Measurements from ENCODE around the gene NIN.
"Not testable (repeated sequence)": the region's sequence is repeated elsewhere in the genome, so short reads cannot be mapped to it uniquely, and the experiment has no call there.

Gene NIN

DNA sequence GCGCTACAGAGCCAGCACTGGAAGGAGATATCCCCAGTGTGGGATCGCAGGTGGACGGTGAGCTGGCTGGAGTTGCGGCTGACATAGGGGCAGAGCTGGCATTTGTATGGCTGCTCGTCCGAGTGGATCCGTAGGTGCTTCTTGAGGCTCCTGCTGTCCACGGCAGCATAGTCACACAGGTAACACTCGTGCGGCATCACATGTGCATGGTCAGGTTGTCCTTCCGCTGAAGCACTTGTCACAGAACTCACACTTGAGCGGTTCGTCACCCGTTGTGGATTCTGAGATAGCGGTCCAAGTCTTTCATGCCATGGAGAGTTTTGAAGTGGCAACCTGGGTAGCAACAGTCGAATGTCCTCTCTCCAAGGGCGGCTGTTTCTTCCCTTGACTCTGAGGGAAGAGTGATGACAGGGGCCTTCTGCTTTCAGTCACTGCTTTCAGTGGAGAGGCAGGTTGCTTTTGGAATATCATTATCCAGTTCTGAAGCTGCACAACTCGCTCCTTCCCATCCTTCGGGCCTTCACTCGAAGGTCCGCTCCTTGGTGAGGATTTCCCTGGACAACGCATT lies 125.9 kb downstream of the NIN start:
- no peak for DNase-seq

DNA sequence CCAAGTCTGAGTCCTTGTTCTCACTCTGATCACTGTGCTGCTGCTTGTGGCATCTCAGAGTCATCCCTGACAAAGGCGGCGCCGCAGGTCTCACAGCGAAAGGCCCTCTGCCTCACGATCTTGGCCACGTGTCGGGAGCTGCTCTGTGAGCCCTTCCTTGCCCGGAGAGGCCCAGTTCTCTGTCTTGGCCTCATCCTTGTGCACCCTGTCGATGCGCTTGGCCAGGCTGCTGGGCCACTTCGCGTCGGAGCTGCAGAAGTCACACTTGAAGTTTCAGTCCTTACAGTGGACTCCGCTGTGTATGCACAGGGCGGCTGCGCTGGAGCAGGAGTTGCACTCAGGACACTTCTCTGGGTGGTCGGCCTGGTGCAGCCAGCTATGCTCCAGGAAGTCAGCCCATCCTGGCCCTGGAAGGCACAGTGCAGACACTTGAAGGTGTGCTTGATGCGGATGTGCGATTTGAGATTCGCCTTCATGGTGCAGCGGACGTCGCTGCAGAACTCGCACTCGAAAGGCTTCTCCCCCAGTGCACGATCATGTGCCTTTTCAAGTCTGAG lies 126.4 kb downstream of the NIN start:
- no peak for DNase-seq

DNA sequence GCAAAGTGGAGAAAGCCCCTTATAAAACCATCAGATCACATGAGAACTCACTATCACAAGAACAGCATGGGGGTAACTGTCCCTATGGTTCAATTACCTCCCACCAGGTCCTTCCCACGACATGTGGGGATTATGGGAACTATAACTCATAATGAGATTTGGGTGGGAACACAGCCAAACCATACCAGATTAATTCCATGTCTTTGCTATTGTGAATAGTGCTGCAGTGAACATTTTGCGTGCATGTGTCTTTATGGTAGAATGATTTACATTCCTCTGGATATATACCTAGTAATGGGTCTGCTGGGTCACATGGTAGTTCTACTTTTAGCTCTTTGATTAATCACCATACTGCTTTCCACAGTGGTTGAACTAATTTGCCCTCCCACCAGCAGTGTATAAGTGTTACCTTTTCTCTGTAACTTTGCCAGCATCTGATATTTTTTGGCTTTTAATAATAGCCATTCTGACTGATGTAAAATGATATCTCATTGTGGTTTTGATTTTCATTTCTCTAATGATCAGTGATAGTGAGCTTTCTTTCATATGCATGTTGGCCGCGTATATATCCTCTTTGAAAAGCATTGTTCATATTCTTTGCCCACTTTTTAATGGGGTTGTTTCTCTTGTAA lies 133.2 kb downstream of the NIN start:
- DNase-seq: no peak

DNA sequence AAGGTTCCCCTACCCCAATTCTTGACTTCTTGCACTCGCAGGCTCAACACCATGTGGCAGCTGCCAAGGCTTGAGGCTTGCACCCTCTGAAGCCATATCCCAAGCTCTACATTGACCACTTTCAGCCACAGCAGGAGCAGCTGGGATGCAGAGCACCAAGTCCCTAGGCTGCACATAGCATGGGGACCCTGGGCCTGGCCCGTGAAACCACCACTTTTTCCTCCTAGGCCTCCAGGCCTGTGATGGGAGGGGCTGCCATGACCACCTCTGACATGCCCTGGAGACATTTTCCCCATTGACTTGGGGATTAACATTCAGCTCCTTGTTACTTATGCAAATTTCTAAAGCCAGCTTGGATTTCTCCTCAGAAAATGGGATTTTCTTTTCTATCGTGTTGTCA lies 136.7 kb downstream of the NIN start:
- not testable (repeated sequence) for DNase-seq

DNA sequence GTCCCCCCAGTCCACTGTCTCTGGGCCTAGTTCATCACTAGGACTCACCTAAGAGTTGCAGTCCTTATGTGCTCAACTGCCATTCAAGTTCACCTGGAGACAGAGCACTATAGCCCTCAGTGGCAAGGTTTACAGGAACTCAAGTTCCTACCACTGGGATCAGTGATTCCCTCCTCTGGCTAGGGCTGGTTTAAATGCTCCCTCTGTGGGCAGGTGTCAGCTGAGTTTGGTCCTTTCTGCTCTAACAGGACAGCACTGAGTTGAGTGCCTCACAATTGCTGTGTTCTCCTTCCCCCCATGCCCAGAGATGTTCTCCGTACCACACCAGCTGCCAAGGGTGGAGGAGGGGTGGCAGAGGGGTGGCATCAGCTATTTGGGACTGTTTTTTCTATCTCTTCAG lies 142.1 kb downstream of the NIN start:
- DNase-seq: no peak

DNA sequence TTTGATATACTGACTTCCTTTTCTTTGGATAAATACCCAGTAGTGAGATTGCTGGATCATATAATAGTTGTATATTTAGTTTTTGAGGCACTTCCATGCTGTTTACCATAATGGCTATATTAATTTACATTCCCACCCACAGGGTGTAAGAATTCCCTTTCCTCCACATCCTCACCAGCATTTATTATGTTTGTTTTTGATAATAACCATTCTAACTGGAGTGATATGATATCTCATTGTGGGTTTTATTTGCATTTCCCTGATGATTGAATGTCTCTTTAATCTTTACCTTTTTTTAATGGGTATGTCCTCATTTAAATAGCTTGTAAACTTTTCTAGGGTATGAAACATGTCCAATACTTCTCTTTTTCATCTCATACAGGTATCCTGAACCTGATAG lies 151.3 kb downstream of the NIN start:
- DNase-seq: no peak

DNA sequence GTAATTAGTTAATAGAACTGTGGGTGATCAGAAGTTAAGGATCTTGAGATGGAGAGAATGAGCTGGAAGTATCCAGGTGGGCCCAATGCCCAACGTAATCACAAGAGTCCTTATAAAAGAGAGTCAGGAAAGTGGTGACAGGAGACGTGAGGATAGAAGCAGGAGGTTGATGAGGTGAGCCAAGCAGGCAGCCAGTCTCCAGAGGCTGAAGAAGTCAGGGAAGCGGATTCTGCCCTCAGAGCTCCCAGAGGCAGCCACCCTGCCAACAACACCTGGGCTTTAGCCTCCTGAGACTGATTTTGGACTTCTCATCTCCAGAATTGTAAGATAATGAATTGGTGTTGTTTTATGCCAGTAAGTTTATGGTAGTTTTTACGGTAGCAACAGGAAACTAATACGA lies 152.8 kb downstream of the NIN start:
- no peak for DNase-seq

DNA sequence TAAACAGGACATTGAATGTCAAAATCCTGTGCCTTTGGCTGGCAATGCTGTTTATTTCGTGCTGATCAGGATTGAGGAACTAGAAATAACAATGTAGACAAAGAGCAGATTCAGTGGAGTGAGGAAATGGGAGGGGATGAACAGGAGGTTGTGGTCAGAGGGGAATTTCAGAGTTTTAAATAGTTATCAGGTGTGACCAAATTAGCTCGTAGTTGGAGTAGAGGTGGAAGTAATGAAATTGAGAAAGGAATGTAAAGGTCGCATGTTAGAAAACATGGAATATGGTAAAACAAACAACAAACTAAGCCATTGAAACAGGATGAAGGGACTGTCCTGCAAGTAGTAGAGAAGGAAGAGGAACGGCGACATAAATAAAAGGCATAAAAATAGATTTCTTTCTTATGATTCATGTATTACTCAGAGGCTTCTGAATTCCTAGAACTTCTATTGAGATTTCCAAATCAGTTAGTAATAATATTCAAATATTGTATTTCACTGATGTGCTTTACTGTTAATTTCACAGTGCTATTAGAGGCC lies 153.4 kb downstream of the NIN start:
- DNase-seq: no peak

DNA sequence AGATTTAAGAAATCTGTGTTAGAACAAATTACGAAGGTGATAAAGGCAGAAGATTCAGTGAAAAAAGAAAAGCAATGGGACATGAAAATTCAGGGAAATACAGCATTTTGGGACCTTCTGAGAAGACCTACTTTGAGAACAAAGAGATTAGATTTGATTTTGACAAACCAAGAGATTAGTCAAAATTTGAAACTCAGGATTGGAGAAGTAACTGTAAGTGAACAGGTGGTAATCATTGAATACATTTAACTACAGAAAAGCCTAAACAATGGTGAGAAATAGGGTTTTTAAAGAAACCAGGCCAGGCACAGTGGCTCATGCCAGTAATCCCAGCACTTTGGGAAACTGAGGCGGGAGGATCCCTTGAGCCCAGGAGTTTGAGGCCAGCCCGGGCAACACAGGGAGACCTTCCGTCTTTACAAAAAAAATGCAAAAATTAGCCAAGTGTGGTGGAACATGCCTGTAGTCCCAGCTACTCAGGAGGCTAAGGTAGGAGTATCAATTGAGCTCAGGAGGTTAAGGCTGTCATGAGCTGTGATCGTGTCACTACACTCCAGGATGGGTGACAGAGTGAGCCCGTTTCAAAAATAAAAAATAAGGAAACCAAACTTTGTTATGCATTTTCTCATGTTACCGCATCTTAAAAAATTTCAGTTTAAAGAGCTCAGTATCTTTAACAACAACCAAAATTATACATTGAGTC lies 154.0 kb downstream of the NIN start:
- no peak for DNase-seq

DNA sequence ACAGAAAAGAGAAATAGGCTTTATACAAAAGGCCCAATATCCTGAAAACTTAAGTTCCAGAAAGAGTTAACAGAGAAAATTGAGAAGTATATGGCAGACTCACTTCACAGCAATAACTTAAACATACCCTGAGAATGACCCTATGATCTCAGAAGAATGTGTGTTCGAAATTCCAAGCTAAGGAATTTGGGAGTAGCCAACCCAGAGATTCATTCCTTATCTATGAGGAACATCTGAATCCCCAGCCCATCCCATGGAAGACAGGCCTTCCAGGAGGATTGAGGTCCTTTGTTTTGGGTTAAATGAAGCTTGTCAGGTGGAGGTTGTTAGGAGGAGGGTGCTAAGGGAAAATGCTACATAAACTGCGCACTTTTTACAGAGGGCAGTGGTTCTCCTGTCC lies 155.4 kb downstream of the NIN start:
- no peak for DNase-seq

DNA sequence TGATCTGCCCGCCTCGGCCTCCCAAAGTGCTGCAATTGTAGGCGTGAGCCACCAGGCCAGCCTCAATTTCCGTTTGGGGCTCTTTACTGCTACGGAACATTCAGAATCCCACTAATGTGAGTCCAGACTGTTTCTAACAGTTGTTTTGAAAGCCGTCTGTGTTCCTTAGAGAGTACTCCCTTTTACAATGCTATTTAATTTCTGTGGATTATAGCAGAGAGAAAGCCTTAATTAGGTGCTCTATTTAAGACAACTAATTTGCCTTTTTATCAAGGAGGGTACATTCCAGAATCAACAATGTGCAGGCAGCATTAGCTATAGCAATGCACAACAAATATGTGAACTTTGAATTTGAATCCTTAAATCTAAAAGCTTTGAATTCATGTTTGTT lies 160.1 kb downstream of the NIN start:
- DNase-seq: no peak

DNA sequence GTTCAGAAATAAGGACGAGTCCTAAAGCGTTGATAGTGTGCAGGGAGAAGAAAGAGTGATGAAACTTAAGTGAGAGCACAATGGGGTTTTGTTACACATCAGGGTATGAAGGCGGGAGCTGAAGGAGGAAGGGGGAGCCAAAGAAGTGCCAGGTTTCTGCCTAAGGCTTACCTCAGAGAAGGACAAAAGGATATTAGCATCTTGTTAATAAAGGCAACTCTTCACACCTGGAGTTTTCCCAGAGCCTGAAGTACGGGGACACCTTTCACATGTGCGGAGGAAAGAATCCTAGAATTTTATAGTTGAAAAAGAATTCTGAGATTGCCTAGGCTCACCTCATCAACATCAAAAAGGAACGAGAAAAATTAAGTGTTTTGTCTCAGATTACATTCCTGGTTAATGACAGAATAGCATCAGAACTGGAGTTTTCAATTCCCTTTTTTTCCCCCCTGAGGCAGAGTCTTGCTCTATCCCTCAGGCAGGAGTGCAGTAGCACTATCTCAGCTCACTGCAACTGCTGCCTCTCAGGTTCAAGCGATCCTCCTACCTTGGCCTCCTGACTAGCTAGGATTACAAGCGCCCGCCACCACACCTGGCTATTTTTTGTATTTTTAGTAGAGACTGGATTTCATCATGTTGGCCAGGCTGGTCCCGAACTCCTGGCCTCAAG lies 160.6 kb downstream of the NIN start:
- no peak for DNase-seq

All from right forelimb (tissue), 1 donor.